Ascending aorta (tissue), 2 donors: ENCODE measurements around the gene CRTC1. TPM values are rescaled to one million over a fixed set of nuclear protein-coding genes. Genes with fewer than 3 reads are reported as not detected.

Experiments
- DNase-seq, 2 donors: peaks; one replicate each; pipeline ENCODE4 v3.0.0-alpha.2; 2019; ENCODE audit warnings: low spot score in 2 of 2
- H3K27ac ChIP-seq, 2 donors: fragments of 200-600 bp; sonication (generic); one replicate each; pipeline ENCODE4 v1.5.1; 2016 to 2017; ENCODE audit warnings: mild to moderate bottlenecking in 1 of 2
- H3K27me3 ChIP-seq: fragments of 200-600 bp; sonication (generic); one replicate; pipeline ENCODE4 v1.5.1; 2017
- H3K36me3 ChIP-seq, 2 donors: fragments of 200-600 bp; sonication (generic); one replicate each; pipeline ENCODE4 v1.5.1; 2016
- H3K4me1 ChIP-seq, 2 donors: fragments of 200-600 bp; sonication (generic); one replicate each; pipeline ENCODE4 v1.5.1; 2016 to 2017; ENCODE audit warnings: mild to moderate bottlenecking in 1 of 2
- H3K4me3 ChIP-seq, 2 donors: fragments of 200-600 bp; sonication (generic); one replicate each; pipeline ENCODE4 v1.5.1; 2016 to 2017; ENCODE audit warnings: mild to moderate bottlenecking in 1 of 2
- H3K9me3 ChIP-seq, 2 donors: fragments of 200-600 bp; sonication (generic); one replicate each; pipeline ENCODE4 v1.5.1; 2016
- CTCF ChIP-seq, 3 experiments: fragments of 200-600 bp in 2 of 3; fragments of 450-650 bp in 1 of 3; sonication (generic) in 2 of 3; IDR thresholded peaks; one replicate each; pipeline ENCODE4 v1.5.1; 2016 to 2019; ENCODE audit warnings: antibody characterized with exemption in 3 of 3, mild to moderate bottlenecking in 1 of 3, moderate library complexity in 1 of 3
- intact Hi-C: fragments of 100-400 bp; cut with DNase I; formaldehyde crosslinking; loops from one replicate; pipeline ENCODE4 v1.15.1; 2023
- total RNA-seq: library from RNA; depleted of rRNA; stranded (reverse); fragments of >200 nt; gene quantifications from one replicate; pipeline ENCODE4 v1.1.0, GENCODE V29; 2016

Gene CRTC1
- total RNA-seq, 1 donor from 2014 or later = 10.0 TPM

GRCh38 chr19:18772620-18773587 is 89.4 kb downstream of the CRTC1 start:
- TF ChIP-seq CTCF (IDR thresholded peaks at IDR 0.05) = no peak
- H3K36me3 ChIP-seq = peaks cover 0 to 14% of the 10 kb centered on the region in 2 donors
- no peak for DNase-seq
- H3K27ac ChIP-seq = no peak overlapping the region
- no peak overlapping the region for H3K4me3 ChIP-seq
- no peaks in the 10 kb centered on the region for H3K27me3 ChIP-seq
- no peaks in the 10 kb centered on the region for H3K4me1 ChIP-seq
- intact Hi-C loops = no loop called here
- H3K9me3 ChIP-seq = no peaks in the 10 kb centered on the region

DNA sequence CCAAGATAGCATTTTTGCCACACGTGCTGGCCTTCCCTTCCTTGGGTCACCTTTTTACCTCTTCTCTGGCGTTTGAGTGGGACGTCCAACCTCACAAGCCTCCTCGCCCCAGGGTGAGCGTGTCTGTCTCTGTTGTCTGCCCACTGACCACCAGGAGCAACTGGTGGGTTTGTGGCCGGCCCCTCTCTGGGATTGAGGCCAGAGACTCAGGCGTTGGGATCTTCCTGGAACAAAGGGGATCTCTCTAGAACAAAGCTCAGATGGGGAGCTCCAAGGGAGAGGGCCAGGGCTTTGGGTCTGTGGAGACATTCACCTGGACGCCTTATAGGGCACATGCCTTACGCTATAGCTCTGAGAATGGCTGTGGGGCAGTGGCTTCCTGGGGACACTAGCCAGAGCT is 90.2 kb downstream of the CRTC1 start:
- TF ChIP-seq CTCF (IDR thresholded peaks at IDR 0.05) = no peak
- Histone ChIP-seq H3K27ac (no peak overlapping the region), H3K9me3 (no peaks in the 10 kb centered on the region), H3K27me3 (no peaks in the 10 kb centered on the region), H3K4me3 (no peak overlapping the region), H3K36me3 (peaks cover 0 to 9% of the 10 kb centered on the region in 2 donors), H3K4me1 (no peaks in the 10 kb centered on the region)
- DNase-seq = no peak
- intact Hi-C loops = no loop called here

GRCh38 chr19:18774107-18774506 is 90.6 kb downstream of the CRTC1 start:
- Histone ChIP-seq H3K4me1 (no peaks in the 10 kb centered on the region), H3K36me3 (peaks cover 0 to 6% of the 10 kb centered on the region in 2 donors), H3K27me3 (no peaks in the 10 kb centered on the region), H3K9me3 (no peaks in the 10 kb centered on the region), H3K4me3 (no peak overlapping the region), H3K27ac (no peak overlapping the region)
- TF ChIP-seq CTCF (IDR thresholded peaks at IDR 0.05) = no peak
- intact Hi-C loops = no loop called here
- DNase-seq = no peak

DNA sequence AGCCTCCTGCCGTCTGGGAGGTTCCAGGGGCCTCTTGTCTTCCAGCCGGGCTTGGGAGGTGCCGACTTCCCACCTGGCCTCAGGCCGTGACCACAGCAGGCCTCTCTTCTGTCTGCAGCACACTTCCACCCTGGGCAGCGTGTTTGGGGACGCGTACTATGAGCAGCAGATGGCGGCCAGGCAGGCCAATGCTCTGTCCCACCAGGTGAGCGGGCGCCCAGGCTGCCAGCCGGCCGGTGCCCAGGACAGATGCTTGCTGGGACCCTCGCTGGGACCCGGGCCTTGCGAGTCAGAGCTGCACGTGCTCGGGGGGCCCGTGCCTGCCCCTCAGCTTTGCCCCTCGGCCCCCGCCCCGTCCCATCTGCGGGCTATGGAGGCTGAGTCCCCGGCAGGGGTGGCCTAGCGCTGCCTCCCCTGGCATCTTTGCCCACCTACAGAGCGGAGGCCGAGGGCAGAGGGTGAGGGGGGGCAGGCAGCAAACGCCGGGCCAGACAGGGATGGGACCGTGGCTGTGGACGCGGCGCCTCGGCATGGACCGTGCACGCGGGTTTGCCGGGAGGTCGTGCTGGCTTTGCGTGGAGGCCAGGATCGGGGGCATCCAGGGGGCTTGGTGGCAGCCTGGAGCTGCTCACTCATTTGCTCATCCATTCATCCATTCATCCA is 91.4 kb downstream of the CRTC1 start:
- H3K4me3 ChIP-seq = no peak overlapping the region
- no peaks in the 10 kb centered on the region for H3K4me1 ChIP-seq
- H3K27ac ChIP-seq = no peak overlapping the region
- intact Hi-C loops = no loop called here
- H3K27me3 ChIP-seq = no peaks in the 10 kb centered on the region
- TF ChIP-seq CTCF (IDR thresholded peaks at IDR 0.05) = no peak
- H3K36me3 ChIP-seq = peaks cover 0 to 6% of the 10 kb centered on the region in 2 donors
- DNase-seq = no peak
- H3K9me3 ChIP-seq = no peaks in the 10 kb centered on the region

DNA sequence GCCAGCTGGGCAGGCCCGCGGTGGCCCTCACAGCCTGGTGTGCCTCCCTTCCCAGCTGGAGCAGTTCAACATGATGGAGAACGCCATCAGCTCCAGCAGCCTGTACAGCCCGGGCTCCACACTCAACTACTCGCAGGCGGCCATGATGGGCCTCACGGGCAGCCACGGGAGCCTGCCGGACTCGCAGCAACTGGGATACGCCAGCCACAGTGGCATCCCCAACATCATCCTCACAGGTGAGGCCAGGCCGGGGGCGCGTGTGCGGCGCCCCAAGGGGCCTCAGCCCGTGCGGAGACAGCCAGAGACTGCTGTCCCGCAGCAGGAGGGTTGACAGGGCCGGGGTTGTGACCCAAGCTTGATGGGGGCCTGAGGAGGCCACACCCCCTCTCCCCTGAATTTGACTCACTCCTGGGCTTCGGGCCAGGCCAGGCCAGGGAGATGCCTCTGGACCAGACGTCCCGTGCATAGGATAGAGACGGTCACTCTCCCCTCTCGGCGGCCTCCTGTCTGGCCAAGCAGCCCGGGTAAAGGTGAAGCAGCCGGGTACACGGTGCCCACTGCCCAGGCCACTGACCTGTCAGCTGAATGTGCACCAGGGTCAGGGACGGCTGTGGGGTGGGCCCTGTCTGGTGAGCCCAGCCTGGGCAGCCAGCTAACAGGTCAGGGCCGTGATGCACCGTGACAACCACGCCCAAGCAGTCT is 92.3 kb downstream of the CRTC1 start:
- no peak overlapping the region for H3K27ac ChIP-seq
- H3K9me3 ChIP-seq = no peaks in the 10 kb centered on the region
- peaks cover 0 to 6% of the 10 kb centered on the region in 2 donors for H3K36me3 ChIP-seq
- intact Hi-C loops = no loop called here
- H3K27me3 ChIP-seq = no peaks in the 10 kb centered on the region
- no peak overlapping the region for H3K4me3 ChIP-seq
- no peak for TF ChIP-seq CTCF (IDR thresholded peaks at IDR 0.05)
- no peaks in the 10 kb centered on the region for H3K4me1 ChIP-seq
- no peak for DNase-seq
